ENCODE results near the gene IDH3B.

- TF ChIP-seq YY1 (IDR thresholded peaks at IDR 0.05; ENCODE audit: insufficient read depth, insufficient read length) (no peak), SUZ12 (IDR thresholded peaks at IDR 0.05; ENCODE audit: extremely low read depth, insufficient read depth, insufficient read length) (no peak), ZNF274 (IDR thresholded peaks at IDR 0.05; ENCODE audit: low read depth, low read length) (no peak)
Observed at GRCh38 chr20:2654831-2655230, 9.2 kb downstream of the IDH3B start.
